ENCODE measurements around the gene KDM6A.
"Not testable (repeated sequence)": the region's sequence is repeated elsewhere in the genome, so short reads cannot be mapped to it uniquely, and the experiment has no call there.

The KDM6A gene

GRCh38 chrX:45133465-45133864 lies 260.5 kb downstream of the KDM6A start:
- DNase-seq: no peak

- DNase-seq: no peak
Observed at GRCh38 chrX:45134315-45134731, 261.3 kb downstream of the KDM6A start.

GRCh38 chrX:45134775-45135174 lies 261.8 kb downstream of the KDM6A start:
- DNase-seq: no peak

GRCh38 chrX:45135391-45136075 lies 262.5 kb downstream of the KDM6A start:
- DNase-seq: not testable (repeated sequence)

- no peak for DNase-seq
Observed at GRCh38 chrX:45137531-45137930, 264.5 kb downstream of the KDM6A start.

GRCh38 chrX:45138525-45138924 lies 265.5 kb downstream of the KDM6A start:
- no peak for DNase-seq

- no peak for DNase-seq
Observed at GRCh38 chrX:45140812-45141211, 267.8 kb downstream of the KDM6A start.

GRCh38 chrX:45142185-45142584 lies 269.2 kb downstream of the KDM6A start:
- no peak for DNase-seq

- DNase-seq: no peak
Observed at GRCh38 chrX:45143455-45143854, 270.5 kb downstream of the KDM6A start.

- no peak for DNase-seq
Observed at GRCh38 chrX:45145492-45146215, 272.7 kb downstream of the KDM6A start.

- DNase-seq: no peak
Observed at GRCh38 chrX:45150821-45151220, 277.8 kb downstream of the KDM6A start.

GRCh38 chrX:45154033-45154360 lies 281.0 kb downstream of the KDM6A start:
- DNase-seq: no peak

- no peak for DNase-seq
Observed at GRCh38 chrX:45154462-45154861, 281.5 kb downstream of the KDM6A start.

GRCh38 chrX:45157647-45158046 lies 284.7 kb downstream of the KDM6A start:
- DNase-seq: no peak

All from CD4-positive, alpha-beta T cell treated with Interleukin-6 for 4 hours (primary cell).